Measurements from ENCODE around the gene CFAP77.

CFAP77 gene

GRCh38 chr9:132487980-132488535 lies 78.0 kb downstream of the CFAP77 start:
- DNase-seq (ENCODE audit: low read depth in 2 of 2) = no peak

DNA sequence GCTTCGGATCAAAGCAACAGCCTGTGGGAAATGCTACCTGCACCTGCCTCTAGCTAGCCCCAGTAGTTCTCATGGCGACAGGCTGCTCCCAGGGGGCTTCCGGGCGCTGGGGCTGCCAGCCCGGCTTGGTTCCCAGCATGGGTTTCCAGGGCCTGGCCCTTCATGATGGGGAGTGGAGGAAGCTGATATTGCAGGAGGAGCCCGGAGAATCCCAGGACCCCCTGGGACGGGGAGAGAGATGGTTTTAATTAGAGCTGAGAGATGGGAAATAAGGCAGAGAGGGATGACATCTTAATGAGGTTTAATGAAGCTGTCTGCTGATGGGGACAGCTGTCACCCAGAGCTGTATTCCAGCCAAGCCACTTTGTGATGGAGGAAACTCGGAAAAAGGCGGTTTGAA lies 78.6 kb downstream of the CFAP77 start:
- no peak for DNase-seq (ENCODE audit: low read depth in 2 of 2)

- no peak for DNase-seq (ENCODE audit: low read depth in 2 of 2)
Measured at GRCh38 chr9:132489536-132489935, 79.5 kb downstream of the CFAP77 start.

DNA sequence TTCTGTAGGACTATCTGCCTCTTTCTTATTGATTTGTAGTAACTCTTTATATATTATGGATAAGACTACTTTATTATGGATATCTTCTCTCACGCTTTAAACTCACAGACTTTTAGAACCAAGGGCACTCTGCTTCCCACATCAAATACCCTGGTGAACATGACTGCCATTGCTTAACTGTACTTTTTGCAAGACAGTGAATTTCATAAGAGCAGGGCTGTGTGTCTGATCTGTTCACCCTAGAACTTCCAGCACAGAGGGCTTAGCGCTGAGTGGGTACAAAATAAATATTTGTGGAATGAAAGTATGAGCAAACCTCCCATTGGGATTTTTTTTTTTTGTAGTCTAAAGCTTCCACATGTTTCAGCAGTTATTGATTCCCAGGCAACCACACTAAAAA lies 84.8 kb downstream of the CFAP77 start:
- no peak for DNase-seq (ENCODE audit: low read depth in 2 of 2)

- DNase-seq (ENCODE audit: low read depth in 2 of 2) = no peak
Measured at GRCh38 chr9:132497731-132498130, 87.7 kb downstream of the CFAP77 start.

DNA sequence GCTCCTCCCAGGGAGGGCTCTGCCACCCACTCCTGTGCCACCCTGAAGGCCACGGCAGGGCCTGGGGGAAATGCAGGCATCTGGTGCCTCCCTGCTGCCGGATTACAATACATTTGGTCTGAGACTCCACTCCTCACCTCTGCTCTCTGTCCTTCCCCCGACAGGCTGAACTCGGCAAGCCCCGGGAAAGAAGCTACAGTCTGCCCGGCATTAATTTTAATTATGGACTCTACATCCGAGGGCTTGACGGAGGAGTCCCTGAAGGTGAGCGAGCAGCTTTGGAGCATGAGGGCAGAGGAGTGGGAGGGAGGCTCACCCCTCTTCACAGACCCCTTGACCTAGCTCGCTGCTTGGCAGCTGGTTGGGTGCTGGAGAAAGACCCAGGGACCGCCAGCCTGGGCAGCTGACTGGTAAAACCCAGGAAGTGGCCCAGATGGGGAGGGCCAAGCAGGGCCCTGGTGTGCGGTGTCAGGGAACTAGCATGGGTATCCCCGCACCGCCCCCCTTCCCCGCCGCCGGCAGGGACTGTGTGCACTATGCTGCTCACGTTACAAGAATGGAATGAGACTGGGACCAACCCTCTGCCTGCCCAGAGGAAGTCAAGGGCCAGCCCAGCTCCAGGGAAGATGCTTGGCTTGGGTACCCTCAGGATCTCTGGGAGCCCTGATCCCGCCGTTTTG lies 88.7 kb downstream of the CFAP77 start:
- no peak for DNase-seq (ENCODE audit: low read depth in 2 of 2)

DNA sequence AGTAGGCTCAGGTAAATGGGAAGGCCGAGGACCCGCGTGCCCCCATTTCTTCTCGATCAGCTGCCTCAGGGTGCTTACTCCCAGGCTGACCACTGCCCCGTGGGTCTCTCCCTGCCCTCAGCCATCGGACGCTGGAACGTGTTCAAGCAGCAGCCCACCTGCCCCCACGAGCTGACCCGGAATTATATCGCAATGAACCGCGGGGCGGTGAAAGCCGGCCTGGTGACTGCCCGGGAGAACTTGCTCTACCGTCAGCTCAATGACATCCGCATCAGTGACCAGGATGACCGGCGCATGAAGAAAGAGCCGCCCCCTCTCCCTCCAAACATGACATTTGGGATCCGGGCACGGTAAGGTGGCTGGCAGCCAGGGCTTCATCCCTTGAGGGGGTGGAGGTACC lies 89.2 kb downstream of the CFAP77 start:
- DNase-seq (ENCODE audit: low read depth in 2 of 2) = no peak

- DNase-seq (ENCODE audit: low read depth in 2 of 2) = no peak
Measured at GRCh38 chr9:132500193-132500592, 90.2 kb downstream of the CFAP77 start.

DNA sequence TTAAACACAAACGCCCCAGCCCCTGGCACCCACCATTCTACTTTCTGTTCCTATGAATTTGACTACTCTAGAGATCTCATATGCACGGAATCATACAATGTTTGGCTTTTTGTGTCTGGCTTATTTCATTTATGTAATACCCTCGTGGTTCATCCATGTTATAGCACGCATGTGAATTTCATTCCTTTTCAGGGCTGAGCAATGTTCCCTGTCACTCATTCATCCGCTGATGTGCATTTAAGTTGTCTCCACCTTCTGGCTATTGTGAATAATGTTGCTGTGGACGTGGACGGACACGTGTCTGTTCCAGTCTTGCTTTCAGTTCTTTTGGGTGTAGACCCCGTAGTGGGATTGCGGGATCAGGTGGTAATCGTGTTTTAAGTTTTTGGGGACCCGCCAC lies 92.5 kb downstream of the CFAP77 start:
- no peak for DNase-seq (ENCODE audit: low read depth in 2 of 2)

- no peak for DNase-seq (ENCODE audit: low read depth in 2 of 2)
Measured at GRCh38 chr9:132503116-132503515, 93.1 kb downstream of the CFAP77 start.

DNA sequence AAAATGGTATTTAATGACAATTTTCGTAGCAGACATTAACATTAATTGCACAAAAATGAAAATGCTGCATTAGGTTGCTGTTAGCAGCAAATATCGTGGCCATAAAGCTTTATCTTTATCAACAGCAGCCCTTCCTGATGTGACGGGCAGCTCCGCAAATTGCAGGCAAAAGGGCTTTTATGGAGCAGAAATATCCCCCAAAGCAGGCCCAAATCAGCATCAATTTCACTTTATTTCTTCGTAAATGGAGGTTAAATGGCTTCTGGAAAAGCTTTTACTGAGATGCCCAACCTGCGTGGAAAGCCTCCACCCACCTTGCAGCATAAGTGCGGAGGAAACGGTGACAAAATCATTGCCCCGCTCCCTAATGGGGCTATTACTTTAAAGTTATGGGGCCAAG lies 94.5 kb downstream of the CFAP77 start:
- no peak for DNase-seq (ENCODE audit: low read depth in 2 of 2)

DNA sequence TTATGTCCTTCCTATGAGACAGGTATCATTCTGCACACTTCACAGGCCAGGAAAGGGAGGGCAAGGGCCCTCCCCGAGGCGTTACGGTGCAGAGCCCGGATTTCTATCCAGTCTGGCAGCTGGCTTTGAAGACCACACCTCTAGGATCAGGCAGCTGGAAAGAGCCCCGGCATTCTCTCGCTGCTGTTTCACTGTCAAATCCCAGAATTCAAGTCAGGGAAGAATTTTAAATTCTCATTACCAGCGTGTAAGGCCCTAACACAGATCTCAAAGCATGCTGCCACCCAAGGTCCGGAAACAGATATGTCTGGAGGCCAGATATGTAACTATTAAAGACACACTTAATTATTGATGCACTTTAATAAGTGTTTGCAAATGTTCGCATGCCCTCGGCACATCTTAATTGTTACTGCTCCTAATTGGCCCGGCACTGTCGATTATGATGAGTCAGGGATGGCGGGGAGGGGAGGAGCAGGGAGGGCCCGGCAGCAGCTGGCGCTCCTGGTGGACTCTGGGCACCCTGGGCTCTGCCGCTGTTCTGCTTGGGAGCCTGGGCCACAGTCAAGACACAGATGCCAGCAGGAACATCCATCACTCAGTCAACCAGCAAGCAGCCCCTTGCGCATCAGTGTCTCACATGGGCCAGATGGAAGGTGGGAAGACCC lies 96.1 kb downstream of the CFAP77 start:
- DNase-seq (ENCODE audit: low read depth in 2 of 2) = no peak

GRCh38 chr9:132506977-132507669 lies 97.1 kb downstream of the CFAP77 start:
- DNase-seq (ENCODE audit: low read depth in 2 of 2) = no peak

DNA sequence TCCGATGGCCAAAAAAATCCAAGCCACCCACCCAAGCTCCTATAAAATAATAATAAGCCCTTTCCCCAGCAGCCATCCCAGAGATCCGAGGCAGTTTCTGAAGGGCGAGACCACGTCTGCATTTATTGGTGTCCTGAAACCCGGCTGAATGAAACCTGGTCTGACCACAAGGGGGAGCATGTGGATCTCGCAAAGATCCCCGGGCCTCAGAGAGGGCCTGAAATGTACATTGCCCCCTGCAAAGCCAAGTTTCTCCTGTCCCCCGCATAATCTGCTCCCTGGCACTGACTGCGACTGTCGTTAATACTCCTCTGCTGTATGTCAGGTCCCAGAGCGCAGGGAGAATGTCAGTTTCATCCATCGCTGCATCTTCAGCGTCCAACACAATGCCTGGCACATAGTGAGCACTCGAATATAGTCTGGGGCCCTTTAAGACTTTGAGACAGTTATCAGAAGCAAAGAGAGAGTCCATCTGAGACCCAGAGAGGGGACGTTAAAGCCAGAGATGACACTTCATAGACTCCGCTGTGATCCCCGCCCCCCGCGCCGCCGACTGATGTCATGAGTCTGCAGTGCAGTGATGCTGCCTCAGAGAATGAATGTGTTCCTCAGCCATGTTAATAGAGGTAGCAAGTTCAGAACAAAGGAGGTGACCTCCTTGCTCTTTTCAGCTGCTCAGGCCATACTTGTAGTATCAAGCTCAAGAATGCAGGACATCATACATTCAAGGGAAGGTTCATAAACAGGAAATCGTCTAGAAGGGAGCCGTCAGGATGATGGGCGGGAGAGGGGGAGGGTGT lies 97.9 kb downstream of the CFAP77 start:
- DNase-seq (ENCODE audit: low read depth in 2 of 2) = peak; percentile 30 to 31

GRCh38 chr9:132509928-132510874 lies 100.2 kb downstream of the CFAP77 start:
- no peak for DNase-seq (ENCODE audit: low read depth in 2 of 2)

DNA sequence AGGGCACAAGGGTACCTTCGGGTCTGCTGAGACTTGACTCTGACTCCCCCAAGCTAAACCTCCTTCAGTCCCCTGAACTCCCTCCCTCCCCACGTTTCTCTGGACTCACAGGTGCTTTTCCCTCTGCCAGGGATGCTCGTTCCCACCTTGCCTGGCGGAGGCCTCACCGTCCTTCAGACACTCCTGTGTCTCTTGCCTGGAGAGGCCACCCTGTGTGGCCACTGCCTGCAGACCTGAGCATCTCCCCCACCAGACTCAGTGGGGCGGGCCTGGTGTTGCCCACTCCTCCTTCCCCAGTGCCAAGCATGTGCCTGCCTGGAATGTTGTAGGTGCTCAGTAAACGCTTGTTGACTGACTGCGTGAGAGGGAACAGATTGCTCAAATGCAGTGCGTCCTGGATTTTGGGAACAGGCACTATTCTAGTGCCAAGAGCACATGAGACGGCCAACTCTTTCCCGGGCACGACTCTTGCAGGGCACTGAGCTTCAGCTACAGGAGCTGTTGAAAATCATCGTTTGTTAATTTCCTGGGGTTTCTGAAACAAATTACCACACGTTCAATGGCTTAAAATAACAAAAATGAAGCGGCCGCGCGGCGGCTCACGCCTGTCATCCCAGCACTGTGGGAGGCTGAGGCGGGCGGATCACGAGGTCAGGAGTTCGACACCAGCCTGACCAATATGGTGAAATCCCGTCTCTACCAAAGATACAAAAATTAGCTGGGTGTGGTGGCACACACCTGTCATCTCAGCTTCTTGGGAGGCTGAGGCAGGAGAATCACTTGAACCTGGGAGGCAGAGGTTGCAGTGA lies 101.4 kb downstream of the CFAP77 start:
- no peak for DNase-seq (ENCODE audit: low read depth in 2 of 2)

DNA sequence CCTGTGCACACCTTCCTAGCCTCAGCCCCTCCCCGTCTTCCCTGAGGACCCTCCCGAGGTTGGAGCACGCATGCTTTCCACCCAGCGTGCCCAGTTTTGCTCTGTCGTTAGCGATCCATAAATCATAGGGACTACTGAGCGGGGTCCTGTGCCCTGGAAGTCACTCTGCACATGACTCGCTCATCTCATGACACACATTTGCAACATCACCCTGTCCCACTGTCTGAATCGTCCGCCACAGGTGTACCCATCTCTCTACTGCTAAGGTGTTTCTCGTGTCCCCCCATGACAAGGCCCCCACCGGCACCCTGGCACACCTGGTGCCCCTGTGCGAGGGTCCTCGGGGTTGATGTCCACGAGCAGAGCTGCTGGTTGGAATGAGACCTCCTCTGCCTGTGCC lies 103.4 kb downstream of the CFAP77 start:
- DNase-seq (ENCODE audit: low read depth in 2 of 2) = no peak

DNA sequence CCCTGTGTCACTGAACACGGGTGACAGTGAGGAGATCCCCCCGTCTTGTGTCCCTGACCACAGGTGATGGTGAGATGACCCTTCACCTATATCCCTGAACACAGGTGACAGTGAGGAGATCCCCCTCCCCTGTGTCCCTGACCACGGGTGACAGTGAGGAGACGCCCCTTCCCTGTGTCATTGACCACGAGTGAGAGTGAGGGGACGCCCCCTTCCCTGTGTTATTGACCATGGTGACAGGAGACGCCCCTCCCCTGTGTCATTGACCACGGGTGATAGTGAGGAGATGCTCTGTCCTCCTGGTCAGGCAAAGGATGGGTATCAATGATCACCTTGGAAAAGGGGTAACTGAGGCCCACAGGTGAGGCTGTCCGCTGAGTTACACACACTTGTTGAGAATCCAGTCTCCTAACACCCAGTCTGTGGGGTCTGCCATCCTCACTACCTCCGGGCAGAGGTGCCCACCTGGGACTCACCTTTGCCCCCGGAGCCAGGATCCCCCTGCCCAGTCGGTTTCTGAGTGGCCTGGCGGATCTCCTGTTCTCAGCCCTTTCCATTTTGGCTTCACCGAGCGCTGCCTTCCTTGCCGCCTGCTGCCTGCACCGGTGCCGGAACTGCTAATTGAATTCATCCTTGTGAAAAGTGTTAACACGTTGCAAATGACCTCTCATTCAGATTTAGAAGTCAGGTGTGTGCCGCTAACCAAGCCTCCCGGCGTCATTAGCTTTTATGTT lies 104.2 kb downstream of the CFAP77 start:
- DNase-seq (ENCODE audit: low read depth in 2 of 2) = no peak

DNA sequence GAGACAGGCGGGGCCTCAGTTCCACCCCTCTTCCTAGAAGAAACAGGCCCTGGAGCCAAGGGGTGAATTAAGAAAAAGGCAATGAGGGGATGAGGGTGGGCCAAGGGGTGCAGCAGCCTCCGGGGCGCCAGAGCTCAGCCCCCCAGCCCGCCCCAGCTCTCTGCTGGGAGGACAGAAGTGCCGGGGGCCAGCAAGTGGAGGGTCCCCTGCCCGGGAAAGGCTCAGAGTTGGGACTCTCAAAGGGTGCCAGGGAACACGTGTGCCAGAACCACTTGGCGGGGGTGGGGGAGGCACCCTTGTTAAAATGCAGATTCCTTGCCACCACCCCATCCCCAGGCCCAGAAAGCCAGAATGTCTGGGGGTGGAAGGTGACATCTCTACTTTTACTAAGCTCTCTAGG lies 104.8 kb downstream of the CFAP77 start:
- no peak for DNase-seq (ENCODE audit: low read depth in 2 of 2)
